ENCODE measurements around the gene CACNA1D.

DNA sequence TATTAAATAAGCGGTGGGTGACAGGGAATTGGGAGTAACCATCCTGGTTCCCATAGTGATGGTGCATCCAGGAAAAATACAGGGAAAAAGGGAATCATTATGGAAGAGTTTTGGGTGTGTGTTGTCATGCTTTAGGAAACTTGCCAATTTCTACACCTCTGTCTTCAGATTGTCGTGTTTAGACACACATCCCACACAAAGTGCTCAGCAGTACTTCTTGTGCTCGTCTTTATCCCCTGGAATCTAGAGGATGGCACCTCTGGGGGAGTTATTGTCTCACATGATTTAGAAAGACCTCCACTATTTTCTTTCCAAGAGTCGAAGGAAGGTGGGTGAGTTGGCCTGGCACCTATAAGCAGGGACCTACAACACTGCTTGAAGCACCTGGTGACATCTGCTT, 35.8 kb downstream of the CACNA1D start:
- no peak for TF ChIP-seq CTCF (IDR thresholded peaks at IDR 0.05)
- no peak for TF ChIP-seq POLR2AphosphoS5 (IDR thresholded peaks at IDR 0.05)
- no peak for TF ChIP-seq POLR2A (IDR thresholded peaks at IDR 0.05; ENCODE audit: low read depth)
- TF ChIP-seq EP300 (IDR thresholded peaks at IDR 0.05), result no peak

Measured in esophagus muscularis mucosa (tissue), 4 donors.